K562 (cell line): ENCODE data around the gene CPN2. TPM values are rescaled to one million over a fixed set of nuclear protein-coding genes. Genes with fewer than 3 reads are reported as not detected.

Experiments used
- ATAC-seq: fragments of 200-7000 bp; cut with Tn5 transposase; 3 replicates; pipeline ENCODE4 v1.9.1; 2020; ENCODE audit warnings: moderate library complexity
- BruUV-seq: library from RNA; stranded (reverse); fragments of 400-500 nt; replicated peaks from 2 replicates; lab custom pipeline; 2021; lab: Mats Ljungman, UMichigan
- CTCF ChIA-PET: fragments of 300-600 bp; formaldehyde crosslinking; extraction: SDS; loops from one replicate; lab custom pipeline; 2021; ENCODE audit warnings: low intra/inter-chr PET ratio; lab: Yijun Ruan, JAX
- POLR2A ChIA-PET: fragments of 300-600, 350-650 bp; sonication (Branson Sonifier 250); formaldehyde crosslinking; extraction: SDS; loops from one replicate; lab custom pipeline; 2021; ENCODE audit warnings: antibody characterized with exemption, inconsistent platforms; lab: Yijun Ruan, JAX
- DNase-seq, 4 experiments: peaks; one replicate each; pipeline versions ENCODE4 v3.0.0 to v3.0.0-alpha.2; 2011 to 2018; ENCODE audit warnings: low spot score in 3 of 4, mixed read lengths in 3 of 4; ENCODE audit errors: extremely low read depth in 1 of 4
- FAIRE-seq: peaks from 2 replicates; lab custom pipeline; 2011; peaks lifted over from hg19 to GRCh38; lab: Jason Lieb, UNC
- H2AFZ ChIP-seq: 2 replicates; pipeline ENCODE4 v1.6.0; 2011; ENCODE audit warnings: low read depth, low read length, control low read depth, inconsistent platforms
- H3K27ac ChIP-seq: fragments of 200-600 bp; 3 replicates; pipeline ENCODE4 v1.8.0; 2011; ENCODE audit warnings: low read depth, mild to moderate bottlenecking, control low read depth, inconsistent platforms, low read length, moderate library complexity, mixed read lengths; ENCODE audit errors: extremely low read depth
- H3K27me3 ChIP-seq, 2 experiments: fragments of 300-600 bp in 1 of 2; 2 replicates in 1 of 2; 3 replicates in 1 of 2; pipeline versions ENCODE4 v1.6.0 to v1.8.0; 2011; ENCODE audit warnings: inconsistent platforms in 2 of 2, low read length in 2 of 2, mild to moderate bottlenecking in 1 of 2, mixed read lengths in 1 of 2, moderate library complexity in 1 of 2; ENCODE audit not compliant: control insufficient read depth in 2 of 2, insufficient read depth in 2 of 2
- H3K36me3 ChIP-seq: fragments of 300-600 bp; 3 replicates; pipeline ENCODE4 v1.8.0; 2011; ENCODE audit warnings: mild to moderate bottlenecking, low read length, inconsistent platforms; ENCODE audit not compliant: control insufficient read depth, insufficient read depth
- H3K4me1 ChIP-seq, 2 experiments: fragments of 200-600 bp in 1 of 2; replicated peaks in 1 of 2; 2 replicates in 1 of 2; 3 replicates in 1 of 2; pipeline versions ENCODE4 v1.5.1 to v1.8.0; 2011; ENCODE audit warnings: inconsistent platforms in 2 of 2, low read length in 2 of 2, mild to moderate bottlenecking in 1 of 2, mixed read lengths in 1 of 2, moderate library complexity in 1 of 2; ENCODE audit not compliant: control insufficient read depth in 2 of 2, insufficient read depth in 2 of 2
- H3K4me2 ChIP-seq: 2 replicates; pipeline ENCODE4 v1.6.1; 2011; ENCODE audit warnings: low read length, control low read depth, inconsistent platforms, mixed read lengths; ENCODE audit not compliant: insufficient read depth
- H3K4me3 ChIP-seq: fragments of 200-600 bp; sonication (generic), shearing (Covaris generic); 2 replicates; pipeline ENCODE4 v1.5.1; 2016; ENCODE audit warnings: control low read depth, inconsistent platforms
- H3K79me2 ChIP-seq: fragments of 200-600 bp; 3 replicates; pipeline ENCODE4 v1.8.0; 2011; ENCODE audit warnings: low read length, inconsistent platforms; ENCODE audit not compliant: control insufficient read depth, insufficient read depth
- H3K9ac ChIP-seq, 2 experiments: 2 replicates each; pipeline versions ENCODE4 v1.6.0 to v1.6.1; 2011; ENCODE audit warnings: low read depth in 2 of 2, low read length in 2 of 2, control low read depth in 1 of 2, inconsistent platforms in 1 of 2, mild to moderate bottlenecking in 1 of 2, mixed read lengths in 1 of 2; ENCODE audit not compliant: insufficient read depth in 1 of 2
- H3K9me1 ChIP-seq: one replicate; pipeline ENCODE4 v1.6.0; 2011; ENCODE audit warnings: inconsistent platforms, mild to moderate bottlenecking, low read length, moderate library complexity; ENCODE audit not compliant: control insufficient read depth, insufficient read depth
- H3K9me3 ChIP-seq: replicated peaks from 2 replicates; pipeline ENCODE4 v1.5.1; 2011; ENCODE audit warnings: low read depth, low read length, inconsistent platforms; ENCODE audit not compliant: control insufficient read depth, insufficient read depth
- H4K20me1 ChIP-seq: replicated peaks from 2 replicates; pipeline ENCODE4 v1.6.1; 2011; ENCODE audit warnings: low read length, inconsistent platforms, mixed read lengths; ENCODE audit not compliant: control insufficient read depth, insufficient read depth
- NR2C1 ChIP-seq, 2 experiments: fragments of 450-650 bp; IDR thresholded peaks; 2 replicates each; pipeline ENCODE4 v1.6.1; 2017; ENCODE audit warnings: mild to moderate bottlenecking in 2 of 2, antibody characterized with exemption in 1 of 2, inconsistent platforms in 1 of 2, missing compliant biosample characterization in 1 of 2, missing genetic modification characterization in 1 of 2
- NR2C2 ChIP-seq, 2 experiments: fragments of 200-800 bp in 1 of 2; sonication (Bioruptor generic) in 1 of 2; sonication (generic) in 1 of 2; formaldehyde crosslinking in 1 of 2; IDR thresholded peaks; 2 replicates each; pipeline versions ENCODE4 v1.6.1 to v1.8.0; 2016 to 2022; ENCODE audit warnings: mild to moderate bottlenecking in 1 of 2, missing compliant biosample characterization in 1 of 2, missing genetic modification characterization in 1 of 2, missing genetic modification reagents in 1 of 2
- PRDM10 ChIP-seq: fragments of 450-650 bp; IDR thresholded peaks from 2 replicates; pipeline ENCODE4 v1.6.1; 2018; ENCODE audit not compliant: partially characterized antibody
- TBP ChIP-seq: optimal IDR thresholded peaks from 2 replicates; pipeline ENCODE3; 2011; ENCODE audit warnings: low read depth, low read length, improper control_type of control experiment
- ZNF695 ChIP-seq: fragments of 450-650 bp; formaldehyde crosslinking; IDR thresholded peaks from 2 replicates; pipeline ENCODE4 v1.4.0; 2020; ENCODE audit warnings: mild to moderate bottlenecking, moderate library complexity
- WGBS: fragments of 100-300 bp; shearing (Covaris generic); methylation state at CpG from one replicate; pipeline ENCODE4 v1.1.6; 2016; ENCODE audit warnings: low coverage, mixed read lengths; ENCODE audit not compliant: insufficient coverage; ENCODE audit errors: missing lambda C conversion rate; 5-methylcytosine and 5-hydroxymethylcytosine counted together
- in situ Hi-C: fragments of 300-500 bp; cut with MboI; formaldehyde crosslinking; loops from 4 replicates; pipeline ENCODE4 v1.15.0; 2018; ENCODE audit warnings: inconsistent platforms, mixed read lengths
- intact Hi-C: fragments of 100-400 bp; cut with micrococcal nuclease; formaldehyde crosslinking; loops from 2 replicates; pipeline ENCODE4 v1.14.2; 2022
- polyA plus RNA-seq, 8 experiments: library from polyadenylated mRNA; depleted of rRNA in 4 of 8; stranded (reverse) in 5 of 8; unstranded in 3 of 8; fragments of >200 nt; fragmentation: Nextera tagmentation in 2 of 8; fragmentation: Illumina TruSeq in 1 of 8; extraction: Ambion mirVana in 2 of 8; extraction: Trizol in 1 of 8; gene quantifications; 2 replicates each; pipeline versions ENCODE4 v1.2.1 to v1.2.3, GENCODE V29; 2011 to 2014; ENCODE audit warnings: inconsistent platforms in 1 of 8, missing spikeins in 1 of 8
- total RNA-seq, 7 experiments: library from RNA; depleted of rRNA in 6 of 7; stranded (reverse); fragments of >200 nt in 6 of 7; fragmentation: Illumina TruSeq in 2 of 7; extraction: Trizol in 2 of 7; gene quantifications; 2 replicates each; pipeline versions ENCODE4 v1.2.1 to v1.2.3, GENCODE V29; 2011 to 2021; ENCODE audit warnings: low replicate concordance in 1 of 7
- TF ChIP-seq, protein P1 (sequence below), 3 experiments: fragments of 200-800 bp in 1 of 3; fragments of 250-450 bp in 1 of 3; fragments of 450-650 bp in 1 of 3; sonication (Bioruptor Pico) in 1 of 3; sonication (Bioruptor generic) in 1 of 3; formaldehyde crosslinking in 1 of 3; IDR thresholded peaks; 2 replicates each; pipeline versions ENCODE4 v1.6.1 to v1.8.0; 2016 to 2022; ENCODE audit warnings: mild to moderate bottlenecking in 2 of 3, missing genetic modification characterization in 2 of 3, missing compliant biosample characterization in 1 of 3, moderate library complexity in 1 of 3
- TF ChIP-seq, protein P2 (sequence below): fragments of 450-650 bp; formaldehyde crosslinking; IDR thresholded peaks from 2 replicates; pipeline ENCODE4 v1.4.0; 2020; ENCODE audit warnings: mild to moderate bottlenecking, moderate library complexity

CPN2 gene
- total and polyA plus RNA-seq, 9 of the 15 experiments (the other 6 are each of a cell fraction or from before 2014, with no cell fraction given): not detected

- TF ChIP-seq, protein P1, sequence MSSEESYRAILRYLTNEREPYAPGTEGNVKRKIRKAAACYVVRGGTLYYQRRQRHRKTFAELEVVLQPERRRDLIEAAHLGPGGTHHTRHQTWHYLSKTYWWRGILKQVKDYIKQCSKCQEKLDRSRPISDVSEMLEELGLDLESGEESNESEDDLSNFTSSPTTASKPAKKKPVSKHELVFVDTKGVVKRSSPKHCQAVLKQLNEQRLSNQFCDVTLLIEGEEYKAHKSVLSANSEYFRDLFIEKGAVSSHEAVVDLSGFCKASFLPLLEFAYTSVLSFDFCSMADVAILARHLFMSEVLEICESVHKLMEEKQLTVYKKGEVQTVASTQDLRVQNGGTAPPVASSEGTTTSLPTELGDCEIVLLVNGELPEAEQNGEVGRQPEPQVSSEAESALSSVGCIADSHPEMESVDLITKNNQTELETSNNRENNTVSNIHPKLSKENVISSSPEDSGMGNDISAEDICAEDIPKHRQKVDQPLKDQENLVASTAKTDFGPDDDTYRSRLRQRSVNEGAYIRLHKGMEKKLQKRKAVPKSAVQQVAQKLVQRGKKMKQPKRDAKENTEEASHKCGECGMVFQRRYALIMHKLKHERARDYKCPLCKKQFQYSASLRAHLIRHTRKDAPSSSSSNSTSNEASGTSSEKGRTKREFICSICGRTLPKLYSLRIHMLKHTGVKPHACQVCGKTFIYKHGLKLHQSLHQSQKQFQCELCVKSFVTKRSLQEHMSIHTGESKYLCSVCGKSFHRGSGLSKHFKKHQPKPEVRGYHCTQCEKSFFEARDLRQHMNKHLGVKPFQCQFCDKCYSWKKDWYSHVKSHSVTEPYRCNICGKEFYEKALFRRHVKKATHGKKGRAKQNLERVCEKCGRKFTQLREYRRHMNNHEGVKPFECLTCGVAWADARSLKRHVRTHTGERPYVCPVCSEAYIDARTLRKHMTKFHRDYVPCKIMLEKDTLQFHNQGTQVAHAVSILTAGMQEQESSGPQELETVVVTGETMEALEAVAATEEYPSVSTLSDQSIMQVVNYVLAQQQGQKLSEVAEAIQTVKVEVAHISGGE (CRISPR knock-in tag; IDR thresholded peaks at IDR 0.05): no peak
- no peak for TF ChIP-seq TBP
Measured at GRCh38 chr3:194306771-194307640, 44.1 kb downstream of the CPN2 start (continued).

GRCh38 chr3:194306109-194306686 is 44.9 kb downstream of the CPN2 start:
- Histone ChIP-seq H3K27ac (no peak overlapping the region), H2AFZ (no peak overlapping the region), H4K20me1 (no peaks in the 10 kb centered on the region), H3K4me1 (peaks cover 0 to 5% of the 10 kb centered on the region in 2 experiments; a peak in 3 of 5 replicates), H3K27me3 (no peaks in the 10 kb centered on the region; a peak in 1 of 5 replicates), H3K9me3 (no peaks in the 10 kb centered on the region; the same call in 1 of the 2 replicates), H3K36me3 (no peaks in the 10 kb centered on the region), H3K79me2 (no peaks in the 10 kb centered on the region), H3K4me2 (no peak overlapping the region), H3K4me3 (no peak overlapping the region), H3K9me1 (no peaks in the 10 kb centered on the region), H3K9ac (peak overlapping the region in 1 of 2 experiments; percentile 64; a peak in 2 of 4 replicates)
- ChIA-PET POLR2A (no interaction called here), CTCF (no interaction called here)
- 18% methylated on average over 11 of the region's 11 CpGs for WGBS
- DNase-seq: peak in 1 of 4 experiments; percentile 29
- no peak for FAIRE-seq
- intact Hi-C loops (no loop called here), in situ Hi-C loops (loop anchor here (25.0 kb wide), 1 partner anchor 1494 kb away; no protein-coding TSS in a partner anchor)
- no TSS peak for BruUV-seq
- peak; percentile 40; the same call in 2 of the 3 replicates for ATAC-seq
- TF ChIP-seq ZNF695: no peak
- TF ChIP-seq NR2C2 (CRISPR knock-in tag; IDR thresholded peaks at IDR 0.05): no peak
- TF ChIP-seq NR2C2 (tag; IDR thresholded peaks at IDR 0.05): peak; percentile 50; the same call in 1 of the 2 replicates
- peak; percentile 87 for TF ChIP-seq PRDM10
- TF ChIP-seq, protein P2, sequence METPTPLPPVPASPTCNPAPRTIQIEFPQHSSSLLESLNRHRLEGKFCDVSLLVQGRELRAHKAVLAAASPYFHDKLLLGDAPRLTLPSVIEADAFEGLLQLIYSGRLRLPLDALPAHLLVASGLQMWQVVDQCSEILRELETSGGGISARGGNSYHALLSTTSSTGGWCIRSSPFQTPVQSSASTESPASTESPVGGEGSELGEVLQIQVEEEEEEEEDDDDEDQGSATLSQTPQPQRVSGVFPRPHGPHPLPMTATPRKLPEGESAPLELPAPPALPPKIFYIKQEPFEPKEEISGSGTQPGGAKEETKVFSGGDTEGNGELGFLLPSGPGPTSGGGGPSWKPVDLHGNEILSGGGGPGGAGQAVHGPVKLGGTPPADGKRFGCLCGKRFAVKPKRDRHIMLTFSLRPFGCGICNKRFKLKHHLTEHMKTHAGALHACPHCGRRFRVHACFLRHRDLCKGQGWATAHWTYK (CRISPR knock-in tag): peak; percentile 94
- no peak for TF ChIP-seq NR2C1 (IDR thresholded peaks at IDR 0.05)
- peak; percentile 67 for TF ChIP-seq NR2C1 (tag; IDR thresholded peaks at IDR 0.05)
